NB4 (cell line): Measurements from ENCODE around the gene RPL18.

Experiments
- CTCF ChIP-seq: IDR thresholded peaks from one replicate; pipeline ENCODE4 v1.5.1; 2012; ENCODE audit warnings: low read depth, low read length
- MAX ChIP-seq: IDR thresholded peaks from 2 replicates; pipeline ENCODE4 v1.6.1; 2011; ENCODE audit warnings: low read depth, low read length
- POLR2A ChIP-seq: IDR thresholded peaks from 2 replicates; pipeline ENCODE4 v1.6.1; 2011; ENCODE audit warnings: mild to moderate bottlenecking; ENCODE audit not compliant: insufficient read length; ENCODE audit errors: extremely low read depth

GRCh38 chr19:48654299-48655059 lies 35.5 kb upstream of the RPL18 start:
- no peak for TF ChIP-seq CTCF
- no peak for TF ChIP-seq POLR2A
- TF ChIP-seq MAX, result peak; percentile 35; the same call in 1 of the 2 replicates
